ENCODE results near the gene COA1.

DNA sequence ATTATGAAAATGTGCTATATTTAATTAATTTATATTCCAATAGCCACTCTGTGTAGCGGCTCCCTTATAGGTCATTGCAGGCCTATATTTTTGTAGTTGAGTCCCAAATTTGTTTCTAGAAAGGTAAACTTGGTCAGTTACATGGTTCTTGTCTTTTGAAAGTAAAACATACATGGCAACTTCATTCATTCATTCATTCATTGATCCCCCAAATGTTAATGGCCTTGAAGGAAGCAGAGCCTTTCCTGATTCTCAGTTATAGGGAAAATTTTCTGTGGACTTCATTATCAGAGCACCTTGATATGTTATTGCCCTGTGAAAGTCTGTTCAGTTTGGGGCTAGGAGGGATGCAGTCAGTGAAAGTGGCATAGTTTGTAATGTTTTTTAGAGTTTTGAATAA is 32.1 kb upstream of the COA1 start:
- TF ChIP-seq CTCF (conservative IDR thresholded peaks at IDR 0.05 in 1 of 2, IDR thresholded peaks at IDR 0.05 in 1 of 2; ENCODE audit: extremely low read depth in 1 of 2, insufficient read depth in 1 of 2, low read depth in 1 of 2, low read length in 2 of 2) (no peak), EZH2 (IDR thresholded peaks at IDR 0.05; ENCODE audit: borderline replicate concordance, low read length) (no peak)

All from mammary epithelial cell (primary cell).